Activated naive CD4-positive, alpha-beta T cell treated with anti-CD3 and anti-CD28 coated beads, Interleukin-2, amount 10 ng/mL, durations not matched to agents 7 days and 5 days (primary cell): ENCODE measurements around the gene EFNA1.
"Not testable (repeated sequence)": the region's sequence is repeated elsewhere in the genome, so short reads cannot be mapped to it uniquely, and the experiment has no call there.

ENCODE experiments used
- CTCF ChIA-PET: fragments of 350-600 bp; sonication (Branson Sonifier 250); formaldehyde crosslinking; loops from one replicate; lab custom pipeline; 2021; ENCODE audit warnings: antibody characterized with exemption; lab: Charles Lee
- DNase-seq: peaks from one replicate; pipeline ENCODE4 v3.0.0-alpha.2; 2020
- H3K27ac Mint-ChIP-seq: one replicate; pipeline ENCODE4 v1.8.0; 2021; ENCODE audit warnings: mild to moderate bottlenecking, moderate library complexity, mixed read lengths
- H3K27me3 Mint-ChIP-seq: one replicate; pipeline ENCODE4 v1.8.0; 2021; ENCODE audit warnings: mild to moderate bottlenecking, mixed read lengths
- H3K36me3 Mint-ChIP-seq: one replicate; pipeline ENCODE4 v1.8.0; 2021; ENCODE audit warnings: mixed read lengths
- H3K4me1 Mint-ChIP-seq: one replicate; pipeline ENCODE4 v1.8.0; 2021; ENCODE audit warnings: mixed read lengths
- H3K4me3 Mint-ChIP-seq: one replicate; pipeline ENCODE4 v1.8.0; 2021; ENCODE audit warnings: mild to moderate bottlenecking, moderate library complexity, mixed read lengths
- H3K9me3 Mint-ChIP-seq: one replicate; pipeline ENCODE4 v1.8.0; 2021; ENCODE audit warnings: mixed read lengths

EFNA1 gene

DNA sequence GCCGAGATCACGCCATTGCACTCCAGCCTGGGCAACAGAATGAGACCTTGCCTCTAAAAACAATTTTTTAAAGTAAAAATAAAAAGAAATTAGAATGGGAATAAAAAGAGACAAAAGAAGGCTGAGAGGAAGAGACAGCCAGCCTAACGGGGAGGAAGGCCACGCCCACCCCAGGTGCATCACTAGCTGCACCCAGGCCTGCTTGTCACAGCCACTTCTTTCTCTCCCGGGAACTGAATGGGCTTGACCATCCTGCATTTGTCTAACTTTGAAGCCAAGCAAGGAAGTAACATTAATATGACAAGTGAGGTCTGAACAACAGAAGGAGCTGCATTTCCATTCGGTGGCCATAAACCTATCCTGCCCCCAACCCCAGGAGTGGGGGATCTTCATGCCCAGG, 20.8 kb upstream of the EFNA1 start:
- Mint-ChIP-seq H3K27ac (no peak overlapping the region), H3K4me1 (no peaks in the 10 kb centered on the region), H3K36me3 (no peaks in the 10 kb centered on the region), H3K27me3 (peaks cover 38% of the 10 kb centered on the region), H3K9me3 (no peaks in the 10 kb centered on the region), H3K4me3 (no peak overlapping the region)
- DNase-seq: no peak
- CTCF ChIA-PET: interaction anchor here (0.7 to 1.6 kb wide), 2 partner anchors 15 to 59 kb away, joined by 3 to 7 read pairs; no protein-coding TSS in a partner anchor

DNA sequence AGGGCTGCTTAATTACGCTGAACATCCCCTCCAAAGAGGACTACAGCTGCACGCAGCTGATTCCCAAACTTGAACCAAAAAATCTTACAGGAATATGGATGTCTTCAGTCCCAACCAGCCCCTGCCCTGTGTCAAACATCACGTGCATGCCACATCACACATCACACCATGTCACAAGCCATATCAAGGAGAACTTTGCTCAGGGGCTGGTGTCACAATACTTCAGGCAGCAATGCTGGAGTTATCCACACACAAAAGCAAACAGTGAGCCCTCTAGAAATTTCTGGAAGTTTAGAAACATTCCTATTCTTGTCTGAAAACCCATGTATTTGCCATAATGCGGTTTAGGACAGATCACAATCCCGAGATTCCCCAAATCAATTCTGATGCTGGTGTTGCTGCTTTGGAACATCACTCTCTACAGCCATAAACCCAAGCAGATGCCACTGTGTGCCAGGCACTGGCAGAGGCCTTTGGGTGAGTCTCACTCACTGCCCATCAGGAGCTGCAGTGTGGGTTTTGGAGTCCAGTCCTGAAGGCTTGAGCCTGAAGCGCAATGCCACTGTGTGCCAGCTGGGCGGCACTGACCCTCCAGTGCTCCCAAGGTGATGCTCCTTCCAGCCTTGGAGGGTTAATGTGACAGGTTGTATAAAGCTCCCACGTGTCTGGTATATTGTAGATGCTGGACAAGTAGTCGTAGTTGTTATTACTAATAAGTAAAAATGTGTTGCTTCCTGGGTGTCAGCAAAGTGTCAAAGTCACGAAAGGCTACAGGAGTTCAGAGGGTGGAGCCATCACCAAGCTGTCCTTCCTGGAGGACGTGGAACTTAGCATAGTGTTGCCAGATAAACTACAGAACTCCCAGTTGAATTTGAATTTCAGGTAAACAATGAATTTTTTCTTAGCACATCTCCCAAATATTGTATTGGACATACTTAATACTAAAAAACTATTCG, 20.1 kb upstream of the EFNA1 start:
- CTCF ChIA-PET: interaction anchor here (0.7 to 1.8 kb wide), 3 partner anchors 16 to 65 kb away, joined by 3 to 7 read pairs (median 7); partner anchors contain the start of gene KRTCAP2

DNA sequence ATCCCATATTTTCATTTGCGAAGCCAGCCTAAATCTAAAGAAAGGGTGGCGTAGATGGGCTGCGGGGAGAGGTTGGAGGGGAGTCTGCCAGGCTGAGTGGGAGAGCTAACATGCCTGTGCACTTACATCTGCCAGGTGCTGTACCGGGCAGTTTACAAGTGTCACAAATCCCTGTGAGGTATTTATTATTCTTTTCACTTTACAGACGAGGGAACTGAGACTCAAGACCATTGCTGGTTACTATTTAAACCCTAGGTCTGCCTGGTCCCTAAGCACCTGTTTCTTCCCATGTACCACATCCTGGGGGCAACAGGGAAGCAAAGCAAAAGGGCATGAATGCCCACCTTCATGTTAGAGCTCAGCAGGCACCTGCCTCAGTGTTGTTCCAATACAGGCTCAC, 19.4 kb upstream of the EFNA1 start:
- Mint-ChIP-seq H3K9me3 (no peaks in the 10 kb centered on the region), H3K4me3 (no peak overlapping the region), H3K36me3 (no peaks in the 10 kb centered on the region), H3K27me3 (peaks cover 38% of the 10 kb centered on the region), H3K27ac (no peak overlapping the region), H3K4me1 (no peaks in the 10 kb centered on the region)
- CTCF ChIA-PET: interaction anchor here (1.6 to 1.8 kb wide), 2 partner anchors 17 to 65 kb away, joined by 7 read pairs; partner anchors contain the start of gene KRTCAP2
- DNase-seq: no peak

More for the DNA sequence above, 20.1 kb upstream of the EFNA1 start:
- Mint-ChIP-seq H3K4me1 (no peaks in the 10 kb centered on the region), H3K27me3 (peaks cover 38% of the 10 kb centered on the region), H3K36me3 (no peaks in the 10 kb centered on the region), H3K4me3 (no peak overlapping the region), H3K9me3 (no peaks in the 10 kb centered on the region), H3K27ac (no peak overlapping the region)
- no peak for DNase-seq

DNA sequence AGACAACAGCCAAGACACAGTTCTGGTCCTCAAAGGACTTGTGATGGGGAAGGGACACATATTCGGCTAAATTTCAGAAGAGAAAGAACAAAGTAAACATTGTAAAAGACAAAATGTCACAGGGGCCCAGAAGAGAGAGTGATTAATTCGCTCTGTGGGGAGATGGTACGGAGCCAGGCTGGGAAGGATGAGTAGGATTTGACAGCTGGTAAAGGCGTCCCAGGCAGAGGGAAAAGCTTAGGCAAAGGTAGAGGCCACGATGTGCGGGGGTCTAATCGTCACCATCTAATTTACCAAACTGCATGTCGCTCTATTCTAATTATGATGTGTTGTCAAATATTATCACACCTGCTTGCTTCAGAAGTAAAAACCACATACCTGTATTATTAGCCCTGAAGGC, 17.3 kb upstream of the EFNA1 start:
- no peak overlapping the region for H3K27ac Mint-ChIP-seq
- CTCF ChIA-PET: no interaction called here

GRCh38 chr1:155110826-155111225, 16.9 kb upstream of the EFNA1 start:
- no peaks in the 10 kb centered on the region for H3K36me3 Mint-ChIP-seq
- no peak overlapping the region for H3K4me3 Mint-ChIP-seq
- CTCF ChIA-PET: no interaction called here
- no peaks in the 10 kb centered on the region for H3K4me1 Mint-ChIP-seq
- no peaks in the 10 kb centered on the region for H3K9me3 Mint-ChIP-seq
- peaks cover 40% of the 10 kb centered on the region for H3K27me3 Mint-ChIP-seq
- DNase-seq: no peak
- no peak overlapping the region for H3K27ac Mint-ChIP-seq

More for the DNA sequence above, 17.3 kb upstream of the EFNA1 start:
- Mint-ChIP-seq H3K36me3 (no peaks in the 10 kb centered on the region), H3K4me3 (no peak overlapping the region), H3K4me1 (no peaks in the 10 kb centered on the region), H3K27me3 (peaks cover 41% of the 10 kb centered on the region), H3K9me3 (no peaks in the 10 kb centered on the region)
- DNase-seq: no peak

- DNase-seq: no peak
- Mint-ChIP-seq H3K27me3 (peaks cover 50% of the 10 kb centered on the region), H3K36me3 (no peaks in the 10 kb centered on the region), H3K27ac (no peak overlapping the region), H3K4me1 (no peaks in the 10 kb centered on the region), H3K4me3 (no peak overlapping the region), H3K9me3 (no peaks in the 10 kb centered on the region)
- CTCF ChIA-PET: no interaction called here
Observed at GRCh38 chr1:155113450-155113980, 14.2 kb upstream of the EFNA1 start.

GRCh38 chr1:155116113-155116764, 11.4 kb upstream of the EFNA1 start:
- DNase-seq: no peak
- Mint-ChIP-seq H3K4me1 (no peaks in the 10 kb centered on the region), H3K9me3 (no peaks in the 10 kb centered on the region), H3K4me3 (no peak overlapping the region), H3K27me3 (peaks cover 65% of the 10 kb centered on the region), H3K27ac (no peak overlapping the region), H3K36me3 (no peaks in the 10 kb centered on the region)
- CTCF ChIA-PET: interaction anchor here (1.0 to 2.4 kb wide), 2 partner anchors 21 to 25 kb away, joined by 3 to 8 read pairs; no protein-coding TSS in a partner anchor

GRCh38 chr1:155117610-155118009, 10.1 kb upstream of the EFNA1 start:
- H3K4me1 Mint-ChIP-seq: no peaks in the 10 kb centered on the region
- peaks cover 67% of the 10 kb centered on the region for H3K27me3 Mint-ChIP-seq
- DNase-seq: no peak
- CTCF ChIA-PET: interaction anchor here (2.4 kb wide), 1 partner anchor 26 kb away, joined by 8 read pairs; no protein-coding TSS in a partner anchor
- no peaks in the 10 kb centered on the region for H3K9me3 Mint-ChIP-seq
- no peak overlapping the region for H3K27ac Mint-ChIP-seq
- no peaks in the 10 kb centered on the region for H3K36me3 Mint-ChIP-seq
- H3K4me3 Mint-ChIP-seq: no peak overlapping the region

DNA sequence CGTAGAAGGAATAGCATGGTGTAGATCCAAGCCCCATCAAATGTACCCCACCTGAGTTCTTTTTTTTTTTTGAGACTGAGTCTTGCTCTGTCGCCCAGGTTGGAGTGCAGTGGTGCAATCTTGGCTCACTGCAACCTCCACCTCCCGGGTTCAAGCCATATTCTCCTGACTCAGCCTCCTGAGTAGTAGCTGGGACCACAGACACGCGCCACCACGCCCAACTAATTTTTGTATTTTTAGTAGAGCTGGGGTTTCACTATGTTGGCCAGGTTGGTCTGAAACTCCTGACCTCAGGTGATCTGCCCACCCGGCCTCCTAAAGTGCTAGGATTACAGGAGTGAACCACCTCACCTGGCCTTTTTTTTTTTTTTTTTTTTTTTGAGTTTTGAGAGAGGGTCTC, 9.6 kb upstream of the EFNA1 start:
- H3K36me3 Mint-ChIP-seq, H3K4me1 Mint-ChIP-seq, DNase-seq, H3K27ac Mint-ChIP-seq, H3K4me3 Mint-ChIP-seq, H3K9me3 Mint-ChIP-seq: not testable (repeated sequence)
- CTCF ChIA-PET: interaction anchor here (2.4 kb wide), 1 partner anchor 27 kb away, joined by 8 read pairs; no protein-coding TSS in a partner anchor
- peaks cover 72% of the 10 kb centered on the region for H3K27me3 Mint-ChIP-seq

GRCh38 chr1:155120253-155120652, 7.4 kb upstream of the EFNA1 start:
- no peak for DNase-seq
- Mint-ChIP-seq H3K27me3 (peaks cover 81% of the 10 kb centered on the region), H3K27ac (no peak overlapping the region), H3K9me3 (no peaks in the 10 kb centered on the region), H3K4me3 (no peak overlapping the region), H3K4me1 (no peaks in the 10 kb centered on the region), H3K36me3 (no peaks in the 10 kb centered on the region)
- CTCF ChIA-PET: interaction anchor here (0.7 to 1.3 kb wide), 2 partner anchors 30 to 47 kb away, joined by 3 to 7 read pairs; no protein-coding TSS in a partner anchor

GRCh38 chr1:155121249-155121648, 6.4 kb upstream of the EFNA1 start:
- no peaks in the 10 kb centered on the region for H3K36me3 Mint-ChIP-seq
- no peak overlapping the region for H3K4me3 Mint-ChIP-seq
- no peak overlapping the region for H3K27ac Mint-ChIP-seq
- no peaks in the 10 kb centered on the region for H3K4me1 Mint-ChIP-seq
- no peak for DNase-seq
- CTCF ChIA-PET: interaction anchor here (0.7 to 1.3 kb wide), 3 partner anchors 31 to 185 kb away, joined by 3 to 7 read pairs (median 3); partner anchors contain the start of gene PMVK
- H3K9me3 Mint-ChIP-seq: no peaks in the 10 kb centered on the region
- H3K27me3 Mint-ChIP-seq: peaks cover 84% of the 10 kb centered on the region

GRCh38 chr1:155122308-155122707, 5.4 kb upstream of the EFNA1 start:
- no peaks in the 10 kb centered on the region for H3K36me3 Mint-ChIP-seq
- CTCF ChIA-PET: no interaction called here
- no peak overlapping the region for H3K27ac Mint-ChIP-seq
- DNase-seq: no peak
- no peaks in the 10 kb centered on the region for H3K9me3 Mint-ChIP-seq
- H3K27me3 Mint-ChIP-seq: peaks cover 87% of the 10 kb centered on the region
- peaks cover 7% of the 10 kb centered on the region for H3K4me1 Mint-ChIP-seq
- H3K4me3 Mint-ChIP-seq: no peak overlapping the region

DNA sequence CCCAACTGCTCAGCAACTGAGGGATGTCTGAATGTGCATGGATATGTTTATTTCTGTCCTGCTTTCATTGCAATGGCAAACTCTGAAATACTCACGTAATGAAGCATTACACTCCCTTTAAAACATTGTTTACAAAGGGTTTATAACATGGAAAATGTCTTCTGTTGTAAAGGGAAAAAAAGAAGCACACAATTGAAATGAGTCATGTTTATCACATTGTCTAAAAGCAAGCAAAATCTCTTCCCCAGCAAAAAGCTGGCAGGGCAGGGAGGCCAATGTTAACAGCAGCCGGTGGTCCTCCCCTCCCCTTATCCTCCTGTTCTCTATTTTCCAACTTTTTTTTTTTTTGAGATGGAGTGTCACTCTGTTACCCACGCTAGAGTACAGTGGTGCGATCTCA, 3.9 kb upstream of the EFNA1 start:
- peaks cover 90% of the 10 kb centered on the region for H3K27me3 Mint-ChIP-seq
- H3K4me1 Mint-ChIP-seq: peaks cover 18% of the 10 kb centered on the region
- no peak overlapping the region for H3K27ac Mint-ChIP-seq
- H3K36me3 Mint-ChIP-seq: no peaks in the 10 kb centered on the region
- CTCF ChIA-PET: no interaction called here
- no peaks in the 10 kb centered on the region for H3K9me3 Mint-ChIP-seq
- DNase-seq: no peak
- no peak overlapping the region for H3K4me3 Mint-ChIP-seq
